HFFc6 (cell line): ENCODE measurements around the gene CTBP1. TPM values are rescaled to one million over a fixed set of nuclear protein-coding genes. Genes with fewer than 3 reads are reported as not detected.

Experiments used
- DNase-seq: peaks from one replicate; pipeline ENCODE4 v3.0.0-alpha.2; 2018
- H3K27ac Mint-ChIP-seq: 2 replicates; pipeline ENCODE4 v1.8.0; 2020; ENCODE audit warnings: mild to moderate bottlenecking, mixed read lengths
- H3K27me3 Mint-ChIP-seq: 2 replicates; pipeline ENCODE4 v1.8.0; 2021; ENCODE audit warnings: mild to moderate bottlenecking, moderate library complexity, mixed read lengths; ENCODE audit not compliant: insufficient read depth
- H3K36me3 Mint-ChIP-seq: 2 replicates; pipeline ENCODE4 v1.8.0; 2021; ENCODE audit warnings: low read depth, mixed read lengths
- H3K4me1 Mint-ChIP-seq: 2 replicates; pipeline ENCODE4 v1.8.0; 2020; ENCODE audit warnings: low read depth, mixed read lengths
- H3K4me3 Mint-ChIP-seq: 2 replicates; pipeline ENCODE4 v1.8.0; 2020; ENCODE audit warnings: mild to moderate bottlenecking, moderate library complexity, mixed read lengths
- H3K9me3 Mint-ChIP-seq: 2 replicates; pipeline ENCODE4 v1.8.0; 2020; ENCODE audit warnings: mild to moderate bottlenecking, mixed read lengths
- CTCF ChIP-seq: fragments of 200-600 bp; sonication (generic); IDR thresholded peaks from 2 replicates; pipeline ENCODE4 v1.5.0; 2021; ENCODE audit warnings: antibody characterized with exemption, mild to moderate bottlenecking
- total RNA-seq, 6 experiments: library from RNA; stranded (reverse); fragmentation: NEBNext Ultra II Directional; extraction: Animal tissue kit (Norgen Biotek cat#: 25700); gene quantifications; 2 replicates in 1 of 6; 3 replicates in 5 of 6; pipeline ENCODE4 v1.2.3, GENCODE V29; 2021

The CTBP1 gene
- total RNA-seq, 6 experiments from 2014 or later, result 109 to 126 (median 114) TPM

- no peak for TF ChIP-seq CTCF
- Mint-ChIP-seq H3K4me1 (no peaks in the 10 kb centered on the region), H3K9me3 (peaks cover 7% of the 10 kb centered on the region; the same call in 1 of the 2 replicates), H3K27ac (no peak overlapping the region), H3K27me3 (peaks cover 3% of the 10 kb centered on the region), H3K4me3 (no peak overlapping the region; the same call in 1 of the 2 replicates), H3K36me3 (0 out of 2 replicates have a peak, but pooled peaks cover 4% of the 10 kb centered on the region)
- no peak for DNase-seq
Observed at GRCh38 chr4:1266881-1267763, 18.2 kb upstream of the CTBP1 start.

- no peak overlapping the region for H3K4me3 Mint-ChIP-seq
- no peak for DNase-seq
- H3K36me3 Mint-ChIP-seq, result no peaks in the 10 kb centered on the region
- no peak for TF ChIP-seq CTCF
- H3K4me1 Mint-ChIP-seq, result no peaks in the 10 kb centered on the region
- H3K27me3 Mint-ChIP-seq, result peaks cover 7% of the 10 kb centered on the region
- no peak overlapping the region for H3K27ac Mint-ChIP-seq
- H3K9me3 Mint-ChIP-seq, result peaks cover 7% of the 10 kb centered on the region; the same call in 1 of the 2 replicates
Observed at GRCh38 chr4:1265351-1265750, 16.4 kb upstream of the CTBP1 start.

- H3K4me1 Mint-ChIP-seq, result no peaks in the 10 kb centered on the region
- no peak overlapping the region for H3K27ac Mint-ChIP-seq
- H3K4me3 Mint-ChIP-seq, result no peak overlapping the region
- no peaks in the 10 kb centered on the region for H3K36me3 Mint-ChIP-seq
- no peak for TF ChIP-seq CTCF
- peaks cover 9% of the 10 kb centered on the region for H3K27me3 Mint-ChIP-seq
- H3K9me3 Mint-ChIP-seq, result peaks cover 7% of the 10 kb centered on the region; the same call in 1 of the 2 replicates
- DNase-seq, result no peak
Observed at GRCh38 chr4:1264942-1265341, 16.0 kb upstream of the CTBP1 start.

GRCh38 chr4:1261107-1261928 is 12.4 kb upstream of the CTBP1 start:
- Mint-ChIP-seq H3K4me1 (no peaks in the 10 kb centered on the region), H3K27ac (no peak overlapping the region), H3K36me3 (peaks cover 11% of the 10 kb centered on the region), H3K4me3 (no peak overlapping the region), H3K9me3 (peaks cover 12% of the 10 kb centered on the region), H3K27me3 (peaks cover 13% of the 10 kb centered on the region)
- TF ChIP-seq CTCF, result no peak
- no peak for DNase-seq

GRCh38 chr4:1260418-1261106 is 11.6 kb upstream of the CTBP1 start:
- no peak overlapping the region for H3K27ac Mint-ChIP-seq
- H3K4me1 Mint-ChIP-seq, result no peaks in the 10 kb centered on the region
- H3K27me3 Mint-ChIP-seq, result peaks cover 15% of the 10 kb centered on the region
- no peak for TF ChIP-seq CTCF
- H3K9me3 Mint-ChIP-seq, result peaks cover 20% of the 10 kb centered on the region
- H3K36me3 Mint-ChIP-seq, result peaks cover 18% of the 10 kb centered on the region
- no peak for DNase-seq
- H3K4me3 Mint-ChIP-seq, result no peak overlapping the region
